GM21529 (cell line): Measurements from ENCODE around the gene SRSF7.
"Not testable (repeated sequence)": the region's sequence is repeated elsewhere in the genome, so short reads cannot be mapped to it uniquely, and the experiment has no call there.

Source experiments
- ATAC-seq: cut with Tn5 transposase; IDR thresholded peaks from one replicate; pipeline ENCODE4 v1.9.1; 2021; ENCODE audit not compliant: unreplicated experiment

SRSF7 gene

GRCh38 chr2:38733300-38733971 lies 17.7 kb downstream of the SRSF7 start:
- no peak for ATAC-seq

DNA sequence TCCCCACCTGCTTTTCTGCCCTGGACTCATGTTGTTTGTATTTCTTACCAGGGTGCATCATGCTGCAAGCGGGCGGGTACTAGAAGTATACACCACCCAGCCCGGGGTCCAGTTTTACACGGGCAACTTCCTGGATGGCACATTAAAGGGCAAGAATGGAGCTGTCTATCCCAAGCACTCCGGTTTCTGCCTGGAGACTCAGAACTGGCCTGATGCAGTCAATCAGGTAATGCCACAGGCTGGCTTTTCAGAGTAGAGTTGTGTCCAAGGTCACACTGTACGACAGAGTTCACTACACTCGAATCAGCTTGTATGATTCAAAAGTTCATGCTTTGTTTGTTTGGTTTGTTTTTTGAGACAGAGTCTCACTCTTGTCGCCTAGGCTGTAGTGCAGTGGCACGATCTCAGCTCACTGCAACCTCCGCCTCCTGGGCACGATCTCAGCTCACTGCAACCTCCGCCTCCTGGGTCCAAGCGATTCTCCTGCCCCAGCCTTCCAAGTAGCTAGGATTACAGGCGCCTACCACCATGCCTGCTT lies 19.4 kb downstream of the SRSF7 start:
- ATAC-seq, result no peak

DNA sequence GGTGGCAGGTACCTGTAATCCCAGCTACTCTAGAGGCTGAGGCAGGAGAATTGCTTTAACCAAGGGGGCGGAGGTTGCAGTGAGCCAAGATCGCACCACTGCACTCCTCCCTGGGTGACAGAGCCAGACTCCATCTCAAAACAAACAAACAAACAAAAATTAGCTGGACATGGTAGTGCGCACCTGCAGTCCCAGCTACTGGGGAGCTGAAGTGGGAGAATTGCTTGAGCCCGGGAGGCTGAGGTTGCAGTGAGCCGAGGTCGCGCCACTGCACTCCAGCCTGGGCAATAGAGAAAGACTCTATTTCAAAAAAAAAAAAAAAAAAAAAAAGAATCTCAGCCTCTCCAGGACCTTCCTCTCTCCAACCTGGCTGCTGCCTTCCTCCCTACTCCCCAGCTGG lies 20.1 kb downstream of the SRSF7 start:
- ATAC-seq, result no peak

DNA sequence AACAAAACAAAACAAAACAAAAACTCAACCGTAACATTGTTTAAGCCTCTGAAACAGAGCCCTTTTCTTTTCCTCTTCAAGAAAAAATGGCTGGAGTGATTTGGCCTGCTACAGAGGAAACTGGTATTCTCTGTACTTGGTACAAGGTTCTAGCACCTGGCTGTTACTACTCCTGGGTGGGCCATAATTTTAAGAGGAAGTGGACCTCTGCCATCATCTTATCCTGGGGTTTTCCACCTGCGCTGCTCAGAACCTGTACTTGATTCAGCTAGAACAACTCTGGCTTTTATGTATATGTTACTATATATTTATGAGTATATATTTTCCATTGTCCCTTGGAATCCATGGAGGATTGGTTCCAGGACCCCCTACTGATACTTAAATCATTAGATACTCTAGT lies 22.5 kb downstream of the SRSF7 start:
- no peak for ATAC-seq

- ATAC-seq, result no peak
Measured at GRCh38 chr2:38727661-38728060, 23.5 kb downstream of the SRSF7 start.

- ATAC-seq, result peak; percentile 55
Measured at GRCh38 chr2:38723173-38723572, 28.0 kb downstream of the SRSF7 start.

GRCh38 chr2:38722271-38723061 lies 28.7 kb downstream of the SRSF7 start:
- peak; percentile 46 for ATAC-seq

DNA sequence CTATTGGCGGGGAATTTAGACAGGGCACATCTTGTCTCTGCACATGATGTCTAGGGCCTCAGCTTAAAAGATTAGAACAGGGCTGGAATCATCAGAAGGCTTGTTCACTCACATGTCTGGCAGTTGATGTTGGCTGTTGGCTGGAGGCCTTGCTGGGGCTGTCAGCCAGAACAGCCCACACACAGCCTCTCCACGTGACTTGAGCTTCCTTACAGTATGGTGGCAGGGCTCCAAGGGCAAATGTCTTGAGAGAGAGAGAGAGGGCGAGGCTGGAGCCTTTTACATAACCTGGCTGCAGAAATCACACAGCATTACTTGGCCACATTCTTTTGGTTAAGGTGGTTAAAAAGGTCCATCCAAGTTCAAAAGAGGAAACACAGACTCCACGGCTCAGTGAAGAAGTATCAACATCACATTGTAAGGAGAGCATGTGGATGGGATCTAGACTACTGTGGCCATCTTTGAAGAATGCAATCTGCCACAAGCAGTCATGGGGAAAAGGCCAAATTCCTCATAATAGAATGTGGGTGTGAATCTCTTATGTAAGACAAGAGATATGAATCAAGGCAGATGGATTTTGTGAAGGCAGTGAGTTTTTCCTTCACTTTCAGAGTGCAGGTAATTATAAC lies 30.4 kb downstream of the SRSF7 start:
- ATAC-seq, result no peak

DNA sequence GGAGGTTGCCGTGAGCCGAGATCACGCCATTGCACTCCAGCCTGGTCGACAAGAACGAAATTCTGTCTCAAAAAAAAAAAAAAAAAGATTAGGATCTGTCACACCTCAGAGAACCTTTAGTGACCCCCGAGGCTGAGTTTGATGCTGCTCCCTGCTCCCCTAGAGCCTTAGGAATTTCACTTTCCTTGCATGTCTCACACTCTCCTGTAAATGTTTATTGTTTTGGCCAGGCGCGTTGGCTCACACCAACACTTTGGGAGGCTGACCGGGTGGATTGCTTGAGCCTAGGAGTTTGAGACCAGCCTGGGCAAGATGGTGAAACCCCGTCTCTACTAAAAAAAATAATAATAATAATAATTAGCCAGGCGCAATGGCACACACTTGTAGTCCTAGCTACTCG lies 31.5 kb downstream of the SRSF7 start:
- no peak for ATAC-seq

GRCh38 chr2:38718601-38719000 lies 32.6 kb downstream of the SRSF7 start:
- no peak for ATAC-seq

DNA sequence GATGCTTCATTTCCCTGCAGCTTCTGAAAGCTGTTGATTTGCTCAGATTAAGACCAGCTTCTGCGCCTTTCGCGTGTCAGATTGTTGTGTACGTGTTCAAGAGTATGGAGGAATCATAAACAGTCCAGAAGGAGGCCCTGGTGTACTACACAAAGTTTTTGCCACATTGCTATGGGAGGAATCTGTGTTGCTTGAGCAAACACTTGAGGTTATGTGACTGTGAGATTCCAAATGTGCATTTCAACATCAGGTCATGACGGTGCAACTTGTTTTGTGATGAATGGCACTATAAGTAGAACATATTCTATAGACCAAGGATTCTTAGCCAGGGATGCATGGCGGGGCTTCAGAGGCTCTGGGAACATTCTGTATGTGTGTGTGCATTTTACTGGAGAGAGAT lies 35.0 kb downstream of the SRSF7 start:
- no peak for ATAC-seq

- not testable (repeated sequence) for ATAC-seq
Measured at GRCh38 chr2:38714941-38715340, 36.2 kb downstream of the SRSF7 start.

- ATAC-seq, result no peak
Measured at GRCh38 chr2:38713338-38713737, 37.8 kb downstream of the SRSF7 start.

DNA sequence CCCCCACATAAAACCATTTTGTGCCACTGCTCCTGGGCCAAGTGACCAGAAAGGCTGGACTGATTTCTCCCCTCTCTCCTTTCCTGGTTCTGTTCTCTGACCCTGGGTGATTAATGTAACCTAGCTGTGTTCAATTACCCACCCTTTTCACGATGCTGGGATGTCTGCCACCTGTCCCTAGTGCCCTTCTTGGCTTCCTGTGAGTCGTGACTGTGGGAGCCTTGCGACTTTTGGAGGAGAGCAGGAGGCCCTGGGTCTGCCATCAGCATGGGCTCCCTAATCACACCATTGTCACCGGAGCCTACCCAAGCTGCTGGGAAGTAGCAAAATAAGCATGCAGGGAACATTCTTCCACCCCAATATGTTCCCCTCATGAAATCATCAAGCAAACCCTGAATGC lies 38.3 kb downstream of the SRSF7 start:
- ATAC-seq, result no peak

DNA sequence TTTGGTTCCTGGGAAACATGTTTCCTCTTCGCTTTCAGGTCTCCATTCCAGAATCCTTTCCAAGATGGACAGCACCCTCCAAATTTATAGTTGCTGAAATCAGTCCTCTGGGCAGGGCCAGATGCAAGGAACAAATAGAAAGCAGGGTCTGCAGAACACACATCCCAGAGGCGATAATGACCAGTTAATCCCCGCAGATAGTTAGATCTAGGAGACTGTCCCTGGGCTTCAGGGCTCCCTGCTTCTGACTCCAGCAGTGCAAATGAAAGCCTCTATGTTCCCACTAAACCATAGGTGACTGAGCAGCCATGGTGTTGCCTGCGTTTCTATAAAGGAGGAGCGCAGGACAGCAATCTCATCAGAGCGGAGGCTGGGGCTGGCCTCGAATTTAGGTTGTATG lies 38.7 kb downstream of the SRSF7 start:
- ATAC-seq, result no peak

GRCh38 chr2:38711558-38711957 lies 39.6 kb downstream of the SRSF7 start:
- ATAC-seq, result no peak

DNA sequence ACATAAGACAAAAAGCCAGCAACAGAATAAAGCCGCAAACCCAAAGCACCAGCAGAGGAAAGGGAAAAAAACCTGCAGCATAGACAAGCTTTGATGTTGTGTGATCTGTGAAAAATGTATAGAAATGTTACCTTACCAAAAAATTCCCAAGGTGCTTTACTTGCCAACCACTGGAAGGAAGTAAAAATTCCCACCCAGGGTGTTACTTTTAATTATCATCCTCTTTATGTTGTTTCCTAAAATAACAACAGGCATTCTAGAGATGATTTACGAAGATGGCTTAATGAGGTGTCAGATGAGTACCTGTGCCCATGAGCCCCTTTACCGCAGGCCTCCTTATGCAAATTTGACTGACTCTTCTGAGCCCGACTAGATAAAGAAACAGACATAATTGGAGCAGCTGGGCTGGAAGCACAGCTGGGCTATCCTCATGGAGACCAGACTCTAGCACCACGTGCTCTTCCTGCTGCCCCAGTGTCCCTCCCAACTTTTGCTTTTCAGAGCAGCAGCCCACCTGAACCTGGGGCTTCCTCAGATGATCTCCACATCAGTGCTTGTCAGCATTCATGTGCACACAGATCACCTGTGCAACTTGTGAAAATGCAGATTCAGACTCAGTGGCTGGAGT lies 41.5 kb downstream of the SRSF7 start:
- peak; percentile 82 for ATAC-seq

- no peak for ATAC-seq
Measured at GRCh38 chr2:38708900-38709566, 42.1 kb downstream of the SRSF7 start.

- not testable (repeated sequence) for ATAC-seq
Measured at GRCh38 chr2:38708491-38708890, 42.7 kb downstream of the SRSF7 start.

GRCh38 chr2:38706846-38707345 lies 44.3 kb downstream of the SRSF7 start:
- ATAC-seq, result no peak

GRCh38 chr2:38704664-38705063 lies 46.5 kb downstream of the SRSF7 start:
- ATAC-seq, result no peak
